Retinal pigment epithelial cell (primary cell): ENCODE data around the gene IL1RN.

Experiments
- DNase-seq: peaks from one replicate; pipeline ENCODE4 v3.0.0-alpha.2; 2010; ENCODE audit warnings: low read depth
- H3K4me3 ChIP-seq: 2 replicates; pipeline ENCODE4 v1.5.1; 2011; ENCODE audit warnings: mild to moderate bottlenecking, low read length, control low read depth, moderate library complexity
- CTCF ChIP-seq: conservative IDR thresholded peaks from 2 replicates; pipeline ENCODE4 v1.5.1; 2011; ENCODE audit warnings: low read depth, low read length, control low read depth, inconsistent platforms

The IL1RN gene

GRCh38 chr2:113164215-113164929, 37.0 kb downstream of the IL1RN start:
- no peak for TF ChIP-seq CTCF
- H3K4me3 ChIP-seq: no peak overlapping the region
- no peak for DNase-seq

- H3K4me3 ChIP-seq: no peak overlapping the region
- DNase-seq: no peak
- no peak for TF ChIP-seq CTCF
Measured at GRCh38 chr2:113164930-113165585, 37.7 kb downstream of the IL1RN start.

- no peak for DNase-seq
- no peak overlapping the region for H3K4me3 ChIP-seq
- no peak for TF ChIP-seq CTCF
Measured at GRCh38 chr2:113166187-113166645, 38.8 kb downstream of the IL1RN start.

- no peak for DNase-seq
- no peak for TF ChIP-seq CTCF
- H3K4me3 ChIP-seq: no peak overlapping the region
Measured at GRCh38 chr2:113167115-113167932, 39.9 kb downstream of the IL1RN start.

GRCh38 chr2:113167962-113168340, 40.6 kb downstream of the IL1RN start:
- H3K4me3 ChIP-seq: no peak overlapping the region
- TF ChIP-seq CTCF: no peak
- no peak for DNase-seq

- no peak for TF ChIP-seq CTCF
- no peak overlapping the region for H3K4me3 ChIP-seq
- DNase-seq: no peak
Measured at GRCh38 chr2:113169002-113169530, 41.7 kb downstream of the IL1RN start.
